Body of pancreas (tissue), 4 donors: Measurements from ENCODE around the gene NSMCE1. TPM values are rescaled to one million over a fixed set of nuclear protein-coding genes. Genes with fewer than 3 reads are reported as not detected.
A peak's percentile ranks its signal among the peaks of the same experiment; 100 is the strongest.
"Not testable (repeated sequence)": the region's sequence is repeated elsewhere in the genome, so short reads cannot be mapped to it uniquely, and the experiment has no call there.

Experiments used
- ATAC-seq: fragments of 150-250 bp; one replicate; pipeline ENCODE4 v1.9.1; 2016
- DNase-seq, 4 donors: peaks; one replicate each; pipeline ENCODE4 v3.0.0-alpha.2; 2019
- H3K27ac ChIP-seq, 4 donors: fragments of 200-600 bp; sonication (generic); 1 replicate in 3 of 4; 2 replicates in 1 of 4; pipeline versions ENCODE4 v1.5.1 to v1.6.1; 2016 to 2019; ENCODE audit warnings: mild to moderate bottlenecking in 1 of 4, mixed read lengths in 1 of 4, moderate library complexity in 1 of 4
- H3K27me3 ChIP-seq, 2 donors: fragments of 200-600 bp; sonication (generic); one replicate each; pipeline ENCODE4 v1.6.0; 2016; ENCODE audit warnings: mild to moderate bottlenecking in 1 of 2
- H3K36me3 ChIP-seq, 2 donors: fragments of 200-600 bp; sonication (generic); replicated peaks in 1 of 2; 2 replicates each; pipeline ENCODE4 v1.5.1; 2016; ENCODE audit warnings: low read depth in 2 of 2; ENCODE audit not compliant: insufficient read depth in 1 of 2
- H3K4me1 ChIP-seq: fragments of 200-600 bp; sonication (generic); one replicate; pipeline ENCODE4 v1.6.0; 2016
- H3K4me3 ChIP-seq, 2 donors: fragments of 200-600 bp; sonication (generic); 1 replicate in 1 of 2; 2 replicates in 1 of 2; pipeline ENCODE4 v1.5.1; 2016 to 2019
- H3K9me3 ChIP-seq, 3 donors: fragments of 200-600 bp; sonication (generic); 1 replicate in 2 of 3; 2 replicates in 1 of 3; pipeline ENCODE4 v1.5.1; 2016
- CTCF ChIP-seq, 7 experiments: fragments of 450-650 bp in 4 of 7; fragments of 200-600 bp in 3 of 7; sonication (generic) in 3 of 7; IDR thresholded peaks; one replicate each; pipeline ENCODE4 v1.5.1; 2016 to 2019; ENCODE audit warnings: antibody characterized with exemption in 7 of 7
- POLR2A ChIP-seq, 3 donors: fragments of 450-650 bp; IDR thresholded peaks; one replicate each; pipeline ENCODE4 v1.6.1; 2016; ENCODE audit warnings: antibody characterized with exemption in 3 of 3, mild to moderate bottlenecking in 2 of 3
- WGBS, 2 donors: methylation state at CpG; one replicate each; pipeline ENCODE4 v1.1.5; 2017; 5-methylcytosine and 5-hydroxymethylcytosine counted together
- intact Hi-C: fragments of 100-400 bp; cut with DNase I; formaldehyde crosslinking; loops from one replicate; pipeline ENCODE4 v1.15.1; 2023
- total RNA-seq, 2 donors: library from RNA; depleted of rRNA; stranded (reverse); fragments of >200 nt; gene quantifications; one replicate each; pipeline ENCODE4 v1.1.0, GENCODE V29; 2016

NSMCE1 gene
- total RNA-seq, 2 donors from 2014 or later = 20.1 to 29.1 TPM

GRCh38 chr16:27205423-27206065, 63.0 kb downstream of the NSMCE1 start:
- WGBS, 2 donors = 73% methylated on average over 10 of the region's 10 CpGs
- ATAC-seq = no peak
- H3K4me1 ChIP-seq = peaks cover 73% of the 10 kb centered on the region
- no peak for TF ChIP-seq POLR2A (IDR thresholded peaks at IDR 0.05)
- no peak for TF ChIP-seq CTCF (IDR thresholded peaks at IDR 0.05)
- no peaks in the 10 kb centered on the region for H3K27me3 ChIP-seq
- intact Hi-C loops = no loop called here
- H3K27ac ChIP-seq = peak overlapping the region in 3 of 4 donors; percentile 94 to 99 (median 97)
- H3K9me3 ChIP-seq = no peaks in the 10 kb centered on the region
- H3K36me3 ChIP-seq = no peaks in the 10 kb centered on the region
- no peak overlapping the region for H3K4me3 ChIP-seq
- no peak for DNase-seq

GRCh38 chr16:27204312-27204915, 64.2 kb downstream of the NSMCE1 start:
- Histone ChIP-seq H3K9me3 (no peaks in the 10 kb centered on the region), H3K4me3 (peak overlapping the region; percentile 23 to 27), H3K27me3 (no peaks in the 10 kb centered on the region), H3K27ac (peak overlapping the region; percentile 94 to 99 (median 97)), H3K36me3 (no peaks in the 10 kb centered on the region), H3K4me1 (peaks cover 61% of the 10 kb centered on the region)
- intact Hi-C loops = no loop called here
- DNase-seq (no peak), ATAC-seq (no peak)
- TF ChIP-seq POLR2A (IDR thresholded peaks at IDR 0.05) = no peak
- TF ChIP-seq CTCF (IDR thresholded peaks at IDR 0.05) = no peak
- 34 to 45% methylated on average over 12 to 14 of the region's 14 CpGs for WGBS, 2 donors

- ATAC-seq = peak; percentile 97
- Histone ChIP-seq H3K36me3 (no peaks in the 10 kb centered on the region), H3K4me3 (peak within 1 kb of the TSS; percentile 23 to 27), H3K4me1 (peaks cover 56% of the 10 kb centered on the region), H3K27me3 (no peaks in the 10 kb centered on the region), H3K9me3 (no peaks in the 10 kb centered on the region), H3K27ac (peak within 1 kb of the TSS; percentile 94 to 99 (median 97))
- peak; percentile 99 to 100 (median 100) for DNase-seq
- WGBS, 2 donors = 0 to 10% methylated on average over 2 to 70 of the region's 70 CpGs
- TF ChIP-seq CTCF (IDR thresholded peaks at IDR 0.05) (peak in 1 of 7 experiments; percentile 4), POLR2A (IDR thresholded peaks at IDR 0.05) (peak; percentile 75 to 96 (median 95))
- intact Hi-C loops = no loop called here
These were observed 64.9 kb downstream of the NSMCE1 start, which contains the start of gene KDM8 for GRCh38 chr16:27203507-27204311. Gene KDM8 (plus strand): TSS chr16:27203526. CDS start chr16:27210124, 6,598 bp downstream.

DNA sequence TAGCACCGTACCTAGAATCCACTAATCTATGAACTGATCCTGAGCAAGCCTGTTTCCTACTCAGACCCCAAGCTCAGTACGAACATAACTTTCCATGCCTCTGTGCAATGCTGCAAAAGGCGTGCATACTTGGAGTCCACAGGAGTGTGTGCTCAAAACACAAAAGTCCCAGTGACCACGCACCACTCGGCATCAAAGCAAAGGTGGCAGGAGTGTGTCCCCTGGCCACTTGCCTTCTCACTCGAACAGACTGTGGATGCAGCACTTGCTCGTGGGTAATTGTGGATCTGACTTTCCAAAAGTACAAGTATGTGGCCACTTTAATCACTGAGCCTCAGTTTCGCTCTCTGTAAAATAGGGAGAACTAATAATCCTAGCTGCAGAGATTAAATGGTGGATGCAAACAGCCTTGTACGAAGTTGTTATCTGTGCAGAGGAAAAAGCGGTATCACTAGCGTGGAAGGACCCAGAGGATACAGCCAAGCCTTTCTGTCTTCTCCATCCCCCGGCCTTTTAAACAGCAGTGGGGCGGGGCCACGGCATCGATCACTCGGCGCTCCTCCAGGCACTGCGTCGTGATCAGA, 65.6 kb downstream of the NSMCE1 start:
- ATAC-seq (peak; percentile 80), DNase-seq (peak; percentile 93 to 94 (median 94))
- H3K27me3 ChIP-seq = no peaks in the 10 kb centered on the region
- intact Hi-C loops = no loop called here
- 23 to 30% methylated on average over 17 to 19 of the region's 19 CpGs for WGBS, 2 donors
- TF ChIP-seq CTCF (IDR thresholded peaks at IDR 0.05) (peak in 1 of 7 experiments; percentile 7), POLR2A (IDR thresholded peaks at IDR 0.05) (no peak)
- no peaks in the 10 kb centered on the region for H3K36me3 ChIP-seq
- H3K9me3 ChIP-seq = no peaks in the 10 kb centered on the region
- H3K4me3 ChIP-seq = peak overlapping the region; percentile 20 to 25
- H3K4me1 ChIP-seq = peaks cover 49% of the 10 kb centered on the region
- peak overlapping the region; percentile 94 to 99 (median 97) for H3K27ac ChIP-seq

DNA sequence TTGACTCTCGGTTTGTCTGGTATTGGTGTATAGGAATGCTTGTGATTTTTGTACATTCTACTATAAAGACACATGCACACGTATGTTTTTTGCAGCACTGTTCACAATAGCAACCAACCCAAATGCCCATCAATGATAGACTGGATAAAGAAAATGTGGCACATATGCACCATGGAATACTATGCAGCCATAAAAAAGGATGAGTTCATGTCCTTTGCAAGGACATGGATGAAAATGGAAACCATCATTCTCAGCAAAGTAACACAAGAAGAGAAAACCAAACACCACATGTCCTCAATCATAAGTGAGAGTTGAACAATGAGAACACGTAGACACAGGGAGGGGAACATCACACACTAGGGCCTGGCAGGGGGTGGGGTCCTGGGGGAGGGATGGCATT, 67.7 kb downstream of the NSMCE1 start:
- ATAC-seq, H3K27ac ChIP-seq, H3K4me3 ChIP-seq, H3K27me3 ChIP-seq, intact Hi-C loops, H3K9me3 ChIP-seq, DNase-seq, H3K36me3 ChIP-seq: not testable (repeated sequence)
- 87 to 92% methylated on average over 3 of the region's 3 CpGs for WGBS, 2 donors
- H3K4me1 ChIP-seq = peaks cover 28% of the 10 kb centered on the region
